Prostate gland (tissue), 2 donors: ENCODE results near the gene TSPAN1. TPM values are rescaled to one million over a fixed set of nuclear protein-coding genes. Genes with fewer than 3 reads are reported as not detected.

ENCODE experiments used
- DNase-seq: peaks from one replicate; pipeline ENCODE4 v3.0.0-alpha.2; 2019; ENCODE audit warnings: low spot score
- H3K27ac ChIP-seq, 2 donors: fragments of 200-600 bp; sonication (generic); 2 replicates each; pipeline ENCODE4 v1.5.1; 2017 to 2019
- H3K27me3 ChIP-seq: fragments of 200-600 bp; sonication (generic); replicated peaks from 2 replicates; pipeline ENCODE4 v1.5.1; 2019; ENCODE audit not compliant: insufficient read depth
- H3K36me3 ChIP-seq, 2 donors: fragments of 200-600 bp; sonication (generic); 1 replicate in 1 of 2; 2 replicates in 1 of 2; pipeline versions ENCODE4 v1.5.1 to v1.8.1; 2017 to 2019
- H3K4me1 ChIP-seq: fragments of 200-600 bp; sonication (generic); replicated peaks from 2 replicates; pipeline ENCODE4 v1.5.1; 2019
- H3K4me3 ChIP-seq, 2 donors: fragments of 200-600 bp; sonication (generic); 2 replicates each; pipeline ENCODE4 v1.5.1; 2017 to 2019
- H3K9me3 ChIP-seq: fragments of 200-600 bp; sonication (generic); 2 replicates; pipeline ENCODE4 v1.5.1; 2017
- POLR2A ChIP-seq: fragments of 450-650 bp; IDR thresholded peaks from one replicate; pipeline ENCODE4 v1.6.1; 2016; ENCODE audit warnings: antibody characterized with exemption, mild to moderate bottlenecking
- POLR2AphosphoS5 ChIP-seq: sonication (generic); formaldehyde crosslinking; IDR thresholded peaks from one replicate; pipeline ENCODE4 v1.6.1; 2017; ENCODE audit warnings: antibody characterized with exemption
- WGBS: methylation state at CpG from one replicate; pipeline ENCODE4 v1.1.5; 2018; 5-methylcytosine and 5-hydroxymethylcytosine counted together
- intact Hi-C: fragments of 100-400 bp; cut with DNase I; formaldehyde crosslinking; loops from one replicate; pipeline ENCODE4 v1.14.2; 2022
- total RNA-seq, 2 donors: library from RNA; depleted of rRNA; stranded (reverse); fragments of >200 nt; gene quantifications; one replicate each; pipeline ENCODE4 v1.1.0, GENCODE V29; 2016
- TF ChIP-seq, protein P1 (sequence below), 4 experiments: fragments of 200-600 bp in 2 of 4; fragments of 450-650 bp in 2 of 4; sonication (generic) in 2 of 4; IDR thresholded peaks; 1 replicate in 3 of 4; 2 replicates in 1 of 4; pipeline ENCODE4 v1.5.1; 2016 to 2019; ENCODE audit warnings: antibody characterized with exemption in 4 of 4, mild to moderate bottlenecking in 2 of 4, moderate library complexity in 2 of 4

TSPAN1 gene
- total RNA-seq, 2 donors from 2014 or later, result 77.2 to 322 TPM

DNA sequence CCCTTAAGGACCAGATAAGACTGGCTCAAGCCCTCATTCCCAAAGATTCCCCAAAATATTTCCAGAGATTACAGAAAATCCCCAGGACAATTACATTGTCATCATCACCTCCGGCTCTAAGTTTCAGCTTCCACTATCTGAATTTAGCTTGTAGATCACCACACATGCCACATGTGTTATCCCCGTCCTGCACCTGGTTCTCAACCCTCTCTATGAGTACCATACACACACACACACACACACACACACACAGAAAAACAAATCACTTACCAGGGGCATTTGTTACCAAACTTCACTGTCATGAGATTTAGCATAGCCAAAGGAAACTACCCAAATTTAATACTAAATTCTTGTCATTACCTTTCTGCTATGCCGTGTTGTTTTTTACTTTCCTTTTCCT, 15.4 kb upstream of the TSPAN1 start:
- Histone ChIP-seq H3K27me3 (no peaks in the 10 kb centered on the region), H3K4me3 (no peak overlapping the region), H3K27ac (no peak overlapping the region), H3K36me3 (no peaks in the 10 kb centered on the region), H3K9me3 (no peaks in the 10 kb centered on the region), H3K4me1 (no peaks in the 10 kb centered on the region)
- intact Hi-C loops, result no loop called here
- no peak for DNase-seq
- TF ChIP-seq, protein P1, sequence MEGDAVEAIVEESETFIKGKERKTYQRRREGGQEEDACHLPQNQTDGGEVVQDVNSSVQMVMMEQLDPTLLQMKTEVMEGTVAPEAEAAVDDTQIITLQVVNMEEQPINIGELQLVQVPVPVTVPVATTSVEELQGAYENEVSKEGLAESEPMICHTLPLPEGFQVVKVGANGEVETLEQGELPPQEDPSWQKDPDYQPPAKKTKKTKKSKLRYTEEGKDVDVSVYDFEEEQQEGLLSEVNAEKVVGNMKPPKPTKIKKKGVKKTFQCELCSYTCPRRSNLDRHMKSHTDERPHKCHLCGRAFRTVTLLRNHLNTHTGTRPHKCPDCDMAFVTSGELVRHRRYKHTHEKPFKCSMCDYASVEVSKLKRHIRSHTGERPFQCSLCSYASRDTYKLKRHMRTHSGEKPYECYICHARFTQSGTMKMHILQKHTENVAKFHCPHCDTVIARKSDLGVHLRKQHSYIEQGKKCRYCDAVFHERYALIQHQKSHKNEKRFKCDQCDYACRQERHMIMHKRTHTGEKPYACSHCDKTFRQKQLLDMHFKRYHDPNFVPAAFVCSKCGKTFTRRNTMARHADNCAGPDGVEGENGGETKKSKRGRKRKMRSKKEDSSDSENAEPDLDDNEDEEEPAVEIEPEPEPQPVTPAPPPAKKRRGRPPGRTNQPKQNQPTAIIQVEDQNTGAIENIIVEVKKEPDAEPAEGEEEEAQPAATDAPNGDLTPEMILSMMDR (IDR thresholded peaks at IDR 0.05), result no peak
- TF ChIP-seq POLR2A (no peak), POLR2AphosphoS5 (no peak)
- WGBS, result 77% methylated on average over 3 of the region's 3 CpGs

DNA sequence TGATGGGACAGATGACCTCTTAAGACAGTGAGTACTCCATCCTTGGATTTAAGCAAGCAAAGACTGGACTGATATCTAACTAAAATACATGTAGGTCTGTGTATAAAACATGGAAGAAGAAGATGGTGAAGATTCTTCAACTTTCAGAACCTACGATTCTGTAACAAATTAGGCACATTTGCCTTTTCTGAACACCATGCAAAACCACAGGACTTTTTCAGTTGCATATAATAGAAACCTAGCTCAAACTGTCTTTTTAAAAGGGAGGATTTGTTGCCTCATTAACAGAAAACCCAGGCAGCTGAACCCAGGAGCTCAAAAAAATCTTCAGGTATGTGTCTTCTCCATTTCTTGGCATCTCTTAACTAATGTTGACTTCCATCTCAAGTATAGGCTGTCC, 14.7 kb upstream of the TSPAN1 start:
- intact Hi-C loops, result no loop called here
- TF ChIP-seq POLR2A, result no peak
- TF ChIP-seq, protein P1 (IDR thresholded peaks at IDR 0.05), result no peak
- TF ChIP-seq POLR2AphosphoS5, result no peak

DNA sequence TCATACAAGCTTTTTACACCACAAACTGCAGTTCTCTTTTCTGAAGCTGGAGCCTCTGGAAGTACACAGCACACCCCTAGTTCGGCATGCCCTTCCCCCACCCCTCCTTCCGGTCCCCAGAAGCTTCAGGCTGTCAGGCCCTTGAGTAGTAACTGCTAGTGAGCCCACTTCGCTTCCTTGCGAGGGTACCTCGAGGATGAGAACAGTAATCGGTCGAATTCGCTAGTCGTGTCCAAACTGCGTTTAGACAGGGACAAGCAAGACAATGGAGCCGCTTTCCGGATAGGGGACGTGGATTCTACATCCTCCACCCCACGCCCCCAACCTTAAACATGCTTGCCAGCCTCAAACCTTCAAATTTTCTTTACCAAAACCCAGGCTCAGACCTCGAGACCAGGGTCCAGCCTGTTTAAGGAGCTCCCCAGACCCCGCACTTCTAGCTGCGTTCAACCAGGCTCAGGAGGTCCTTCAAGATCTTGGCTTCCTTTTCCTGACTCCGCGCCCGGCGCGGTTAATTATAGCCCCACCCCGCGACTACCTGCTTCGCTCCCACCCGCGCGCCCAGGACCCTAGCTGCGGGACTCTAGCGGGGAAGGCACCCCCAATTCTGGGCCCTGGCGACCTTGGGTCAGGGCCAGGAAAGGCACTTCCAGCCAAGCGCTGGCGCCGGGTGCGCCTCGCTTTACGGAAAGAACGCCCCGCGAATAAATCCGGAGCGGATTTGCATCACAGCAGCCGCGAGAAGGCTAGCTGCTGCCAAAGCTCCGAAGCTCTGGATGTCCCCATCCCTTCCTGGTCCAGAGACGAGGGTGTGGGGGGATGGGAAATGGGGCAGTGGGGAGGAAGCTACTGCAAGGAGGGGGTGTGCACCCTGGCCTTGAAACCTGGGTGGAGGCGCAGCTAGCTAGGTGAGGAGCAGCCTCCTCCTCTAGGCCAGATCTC, 8.1 kb upstream of the TSPAN1 start:
- TF ChIP-seq POLR2A (no peak), POLR2AphosphoS5 (peak; percentile 24)
- TF ChIP-seq, protein P1 (IDR thresholded peaks at IDR 0.05), result no peak
- Histone ChIP-seq H3K4me1 (peaks cover under 1% of the 10 kb centered on the region), H3K27ac (peak overlapping the region; percentile 41 to 44), H3K4me3 (peak overlapping the region; percentile 31), H3K9me3 (no peaks in the 10 kb centered on the region), H3K27me3 (no peaks in the 10 kb centered on the region), H3K36me3 (no peaks in the 10 kb centered on the region)
- 18% methylated on average over 47 of the region's 47 CpGs for WGBS
- intact Hi-C loops, result no loop called here
- DNase-seq, result no peak

More for the DNA sequence above, 14.7 kb upstream of the TSPAN1 start:
- Histone ChIP-seq H3K36me3 (no peaks in the 10 kb centered on the region), H3K4me3 (no peak overlapping the region), H3K4me1 (no peaks in the 10 kb centered on the region), H3K9me3 (no peaks in the 10 kb centered on the region), H3K27ac (no peak overlapping the region), H3K27me3 (no peaks in the 10 kb centered on the region)
- 89% methylated on average over 1 of the region's 1 CpG for WGBS
- DNase-seq, result no peak

DNA sequence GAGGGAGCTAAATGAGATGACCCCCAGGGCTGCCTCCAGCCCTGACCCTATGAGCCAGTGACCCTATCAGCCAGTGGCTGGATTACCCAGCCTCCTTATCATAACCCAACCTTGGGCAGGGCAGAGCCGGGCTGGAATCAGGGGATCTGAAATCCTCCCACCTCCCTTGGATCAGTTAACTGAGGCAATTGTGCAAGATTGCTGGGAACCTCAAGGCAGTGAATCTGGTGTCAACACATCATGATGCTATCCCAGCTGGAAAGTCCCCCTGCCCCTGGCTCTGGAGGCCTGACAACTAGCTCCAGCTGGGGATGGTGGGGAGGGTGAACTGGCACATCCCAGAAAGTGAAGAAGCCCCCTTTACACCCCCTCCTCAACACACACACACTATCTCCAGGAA, 6.4 kb upstream of the TSPAN1 start:
- no peaks in the 10 kb centered on the region for H3K27me3 ChIP-seq
- H3K27ac ChIP-seq, result no peak overlapping the region
- peaks cover 7% of the 10 kb centered on the region for H3K4me1 ChIP-seq
- TF ChIP-seq, protein P1 (IDR thresholded peaks at IDR 0.05), result no peak
- TF ChIP-seq POLR2A, result no peak
- TF ChIP-seq POLR2AphosphoS5, result no peak
- H3K4me3 ChIP-seq, result no peak overlapping the region
- 85% methylated on average over 1 of the region's 1 CpG for WGBS
- H3K36me3 ChIP-seq, result no peaks in the 10 kb centered on the region
- no peaks in the 10 kb centered on the region for H3K9me3 ChIP-seq
- DNase-seq, result no peak
- intact Hi-C loops, result no loop called here
